ENCODE measurements around the gene PEX13.

DNA sequence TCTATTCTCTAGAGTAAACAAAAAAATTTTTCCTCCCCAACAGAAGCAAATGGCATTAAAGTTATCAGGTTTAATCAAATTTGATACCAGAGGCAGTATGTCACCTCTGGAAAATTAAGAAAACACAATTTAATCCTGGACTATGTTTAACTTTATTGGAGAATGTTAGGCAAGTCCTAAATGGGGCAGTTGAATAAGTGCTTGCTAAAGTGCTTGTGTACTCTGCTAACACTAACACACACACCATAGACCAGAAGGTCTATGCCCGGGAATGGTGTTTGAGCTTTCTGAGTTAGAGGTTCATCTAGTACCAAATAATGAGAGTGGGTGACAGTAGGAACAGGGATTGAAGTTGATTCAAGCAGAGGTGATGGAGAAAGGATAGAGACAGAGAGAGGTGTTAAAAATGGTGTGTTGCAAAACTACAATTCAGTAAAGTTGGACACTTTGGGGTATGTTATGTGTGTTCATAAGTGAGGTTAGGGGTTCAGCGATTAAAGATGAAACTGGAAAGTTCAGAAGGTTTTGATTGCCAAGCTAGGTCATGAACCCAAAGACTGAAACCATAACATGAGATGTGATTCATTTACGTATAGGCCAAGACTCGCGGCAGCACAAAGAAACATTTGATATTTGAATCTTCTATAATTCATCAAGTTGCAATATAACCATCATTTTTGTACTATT lies 40.5 kb upstream of the PEX13 start:
- no peak for TF ChIP-seq POLR2A (IDR thresholded peaks at IDR 0.05; ENCODE audit: low read depth, low read length)
- TF ChIP-seq POLR2AphosphoS5 (IDR thresholded peaks at IDR 0.05; ENCODE audit: low read depth, low read length) = no peak
